GM21737 (cell line): ENCODE measurements around the gene AP4M1.

Source experiments
- ATAC-seq: cut with Tn5 transposase; IDR thresholded peaks from one replicate; pipeline ENCODE4 v1.9.1; 2021; ENCODE audit warnings: mild to moderate bottlenecking, moderate library complexity; ENCODE audit not compliant: unreplicated experiment

Gene AP4M1

GRCh38 chr7:100157334-100158228, 56.1 kb downstream of the AP4M1 start:
- ATAC-seq = no peak
